ENCODE data around the gene DIO3. TPM values are rescaled to one million over a fixed set of nuclear protein-coding genes. Genes with fewer than 3 reads are reported as not detected.

The DIO3 gene
- total RNA-seq, 2 experiments from 2014 or later: not detected

DNA sequence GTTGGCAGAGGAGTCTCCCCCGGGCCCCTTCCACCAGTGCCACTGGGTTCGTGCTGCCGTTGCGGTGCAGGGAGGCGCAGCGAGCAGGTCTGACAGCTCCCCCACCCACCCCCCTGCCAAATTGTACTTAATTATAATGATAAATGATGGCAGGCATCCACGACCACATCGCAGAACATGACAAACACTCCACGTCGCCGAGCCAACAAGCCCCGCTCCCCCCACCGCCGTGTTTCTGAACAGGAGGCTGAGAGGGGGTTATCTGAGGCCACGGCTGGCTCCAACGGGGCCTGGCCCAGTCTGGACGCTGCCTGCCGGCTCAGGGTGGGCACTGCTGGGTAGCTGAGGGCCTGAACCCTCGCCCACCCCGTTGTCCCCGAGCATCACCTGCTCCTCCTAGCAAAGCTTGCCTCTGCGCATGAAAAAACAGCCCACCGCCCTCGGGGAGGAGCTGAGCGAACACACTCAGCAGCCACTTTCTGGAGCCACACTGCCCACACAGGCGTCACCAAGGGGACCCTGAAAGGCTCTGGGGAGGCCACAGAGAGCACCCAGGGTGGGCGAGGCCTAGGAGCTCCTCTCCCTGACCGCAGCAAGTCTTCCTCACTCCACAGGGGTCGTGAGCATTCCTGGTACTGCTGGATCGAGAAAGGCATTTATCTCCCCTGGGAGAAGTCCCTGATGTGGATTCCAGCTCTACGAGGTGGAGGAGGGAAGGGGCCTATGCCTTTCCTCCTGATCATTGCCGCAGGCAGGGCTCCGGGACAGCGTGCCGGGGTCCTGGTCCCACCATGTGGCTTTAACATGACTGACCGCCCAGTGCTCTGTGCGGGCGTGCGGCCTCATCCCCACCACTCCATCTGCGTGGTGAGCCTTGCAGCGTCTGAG lies 35.4 kb upstream of the DIO3 start:
- no peaks in the 10 kb centered on the region for H3K9me3 Mint-ChIP-seq
- ATAC-seq (ENCODE audit: poor library complexity): no peak
- no peak overlapping the region for H3K4me3 ChIP-seq (ENCODE audit: low read length)
- no peak overlapping the region for H3K27ac ChIP-seq (ENCODE audit: low read depth in 1 of 2, low read length in 2 of 2)
- no peaks in the 10 kb centered on the region for H3K27me3 ChIP-seq (ENCODE audit: control insufficient read depth in 1 of 2, insufficient read depth in 2 of 2, low read length in 2 of 2)
- H3K27ac Mint-ChIP-seq: no peak overlapping the region
- ChIA-PET CTCF (no interaction called here), POLR2A (no interaction called here)
- H3K9me3 ChIP-seq (ENCODE audit: control insufficient read depth in 1 of 2, insufficient read depth in 1 of 2, low read length in 2 of 2): no peaks in the 10 kb centered on the region
- TF ChIP-seq, protein P1, sequence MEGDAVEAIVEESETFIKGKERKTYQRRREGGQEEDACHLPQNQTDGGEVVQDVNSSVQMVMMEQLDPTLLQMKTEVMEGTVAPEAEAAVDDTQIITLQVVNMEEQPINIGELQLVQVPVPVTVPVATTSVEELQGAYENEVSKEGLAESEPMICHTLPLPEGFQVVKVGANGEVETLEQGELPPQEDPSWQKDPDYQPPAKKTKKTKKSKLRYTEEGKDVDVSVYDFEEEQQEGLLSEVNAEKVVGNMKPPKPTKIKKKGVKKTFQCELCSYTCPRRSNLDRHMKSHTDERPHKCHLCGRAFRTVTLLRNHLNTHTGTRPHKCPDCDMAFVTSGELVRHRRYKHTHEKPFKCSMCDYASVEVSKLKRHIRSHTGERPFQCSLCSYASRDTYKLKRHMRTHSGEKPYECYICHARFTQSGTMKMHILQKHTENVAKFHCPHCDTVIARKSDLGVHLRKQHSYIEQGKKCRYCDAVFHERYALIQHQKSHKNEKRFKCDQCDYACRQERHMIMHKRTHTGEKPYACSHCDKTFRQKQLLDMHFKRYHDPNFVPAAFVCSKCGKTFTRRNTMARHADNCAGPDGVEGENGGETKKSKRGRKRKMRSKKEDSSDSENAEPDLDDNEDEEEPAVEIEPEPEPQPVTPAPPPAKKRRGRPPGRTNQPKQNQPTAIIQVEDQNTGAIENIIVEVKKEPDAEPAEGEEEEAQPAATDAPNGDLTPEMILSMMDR (IDR thresholded peaks at IDR 0.05): no peak
- no peaks in the 10 kb centered on the region for H3K36me3 ChIP-seq (ENCODE audit: insufficient read depth, low read length)
- H3K4me1 Mint-ChIP-seq (ENCODE audit: low read depth): peaks cover 8% of the 10 kb centered on the region
- DNase-seq: no peak
- intact Hi-C loops (cut with DNase I, micrococcal nuclease): no loop called here
- peaks cover 4% of the 10 kb centered on the region for H3K4me1 ChIP-seq (ENCODE audit: insufficient read depth, low read length)
- peaks cover 9% of the 10 kb centered on the region for H3K27me3 Mint-ChIP-seq
- H3K36me3 Mint-ChIP-seq (ENCODE audit: low read depth): no peaks in the 10 kb centered on the region
- H3K4me3 Mint-ChIP-seq: no peak overlapping the region

DNA sequence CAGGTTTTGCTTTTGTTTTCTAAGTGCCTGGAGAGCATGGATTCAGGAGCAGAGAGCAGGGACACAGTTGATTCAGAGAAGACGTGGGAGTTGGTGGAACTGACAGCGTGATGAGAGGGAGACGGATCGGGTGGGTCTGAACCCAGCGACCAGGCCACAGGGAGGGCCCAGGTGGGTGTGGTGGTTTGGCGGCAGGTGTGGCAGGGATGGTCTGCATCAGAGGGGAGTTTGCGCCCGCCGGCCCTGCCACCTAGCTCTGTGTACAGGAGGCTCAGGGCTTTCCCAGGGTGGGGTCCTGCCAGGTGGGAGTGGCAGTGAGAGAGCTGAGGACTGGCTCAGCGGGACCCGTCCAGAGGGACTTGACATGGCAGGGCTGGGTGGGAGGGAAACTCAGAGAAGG lies 33.3 kb upstream of the DIO3 start:
- ChIA-PET CTCF (no interaction called here), POLR2A (no interaction called here)
- peaks cover 9% of the 10 kb centered on the region for H3K27me3 Mint-ChIP-seq
- no peak overlapping the region for H3K4me3 ChIP-seq (ENCODE audit: low read length)
- H3K36me3 ChIP-seq (ENCODE audit: insufficient read depth, low read length): no peaks in the 10 kb centered on the region
- ATAC-seq (ENCODE audit: poor library complexity) (no peak), DNase-seq (no peak)
- peaks cover 8% of the 10 kb centered on the region for H3K4me1 Mint-ChIP-seq (ENCODE audit: low read depth)
- no peaks in the 10 kb centered on the region for H3K36me3 Mint-ChIP-seq (ENCODE audit: low read depth)
- H3K4me1 ChIP-seq (ENCODE audit: insufficient read depth, low read length): peaks cover 4% of the 10 kb centered on the region
- intact Hi-C loops (cut with DNase I, micrococcal nuclease): no loop called here
- peaks cover 0 to 4% of the 10 kb centered on the region in 2 experiments for H3K9me3 ChIP-seq (ENCODE audit: control insufficient read depth in 1 of 2, insufficient read depth in 1 of 2, low read length in 2 of 2)
- H3K27me3 ChIP-seq (ENCODE audit: control insufficient read depth in 1 of 2, insufficient read depth in 2 of 2, low read length in 2 of 2): no peaks in the 10 kb centered on the region
- no peak overlapping the region for H3K27ac Mint-ChIP-seq
- TF ChIP-seq, protein P1 (IDR thresholded peaks at IDR 0.05): no peak
- H3K4me3 Mint-ChIP-seq: no peak overlapping the region
- H3K27ac ChIP-seq (ENCODE audit: low read depth in 1 of 2, low read length in 2 of 2): no peak overlapping the region
- no peaks in the 10 kb centered on the region for H3K9me3 Mint-ChIP-seq

DNA sequence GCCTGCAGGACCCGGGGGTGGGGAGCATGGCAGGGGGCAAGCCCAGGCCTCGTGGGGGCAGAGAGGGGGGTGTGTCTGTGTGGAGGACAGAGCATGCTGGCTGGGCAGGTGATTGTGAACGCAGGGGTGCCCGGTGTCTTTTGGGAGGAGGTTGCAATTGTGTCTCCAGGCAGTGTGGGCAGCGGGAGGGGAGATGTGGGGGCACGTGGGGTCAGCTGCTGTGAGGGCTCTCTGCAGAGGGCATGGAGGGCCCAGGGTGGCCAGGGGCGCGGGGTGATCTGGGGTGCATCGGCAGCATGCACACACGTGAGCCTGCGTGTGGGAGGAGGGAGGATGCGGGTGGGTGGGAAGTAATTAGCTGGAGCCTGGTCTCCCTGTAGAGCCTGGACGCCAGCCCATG lies 32.2 kb upstream of the DIO3 start:
- Mint-ChIP-seq H3K9me3 (no peaks in the 10 kb centered on the region), H3K27me3 (peaks cover 4% of the 10 kb centered on the region), H3K27ac (no peak overlapping the region), H3K4me1 (ENCODE audit: low read depth) (peaks cover 8% of the 10 kb centered on the region), H3K4me3 (no peak overlapping the region), H3K36me3 (ENCODE audit: low read depth) (no peaks in the 10 kb centered on the region)
- Histone ChIP-seq H3K4me3 (ENCODE audit: low read length) (no peak overlapping the region), H3K27me3 (ENCODE audit: control insufficient read depth in 1 of 2, insufficient read depth in 2 of 2, low read length in 2 of 2) (no peaks in the 10 kb centered on the region), H3K27ac (ENCODE audit: low read depth in 1 of 2, low read length in 2 of 2) (no peak overlapping the region), H3K36me3 (ENCODE audit: insufficient read depth, low read length) (no peaks in the 10 kb centered on the region), H3K9me3 (ENCODE audit: control insufficient read depth in 1 of 2, insufficient read depth in 1 of 2, low read length in 2 of 2) (peaks cover 0 to 4% of the 10 kb centered on the region in 2 experiments), H3K4me1 (ENCODE audit: insufficient read depth, low read length) (peaks cover 4% of the 10 kb centered on the region)
- DNase-seq (no peak), ATAC-seq (ENCODE audit: poor library complexity) (no peak)
- intact Hi-C loops (cut with DNase I, micrococcal nuclease): no loop called here
- CTCF ChIA-PET: no interaction called here
- POLR2A ChIA-PET: no interaction called here
- TF ChIP-seq, protein P1 (IDR thresholded peaks at IDR 0.05): no peak

Measured in CD4-positive, alpha-beta T cell (primary cell).